SK-N-DZ (cell line): ENCODE data around the gene ZNF668.

Source experiments
- DNase-seq: peaks from one replicate; pipeline ENCODE4 v3.0.0-alpha.2; 2015; ENCODE audit warnings: low spot score

The ZNF668 gene

GRCh38 chr16:31081428-31082351 is 7.7 kb upstream of the ZNF668 start:
- DNase-seq, result no peak

DNA sequence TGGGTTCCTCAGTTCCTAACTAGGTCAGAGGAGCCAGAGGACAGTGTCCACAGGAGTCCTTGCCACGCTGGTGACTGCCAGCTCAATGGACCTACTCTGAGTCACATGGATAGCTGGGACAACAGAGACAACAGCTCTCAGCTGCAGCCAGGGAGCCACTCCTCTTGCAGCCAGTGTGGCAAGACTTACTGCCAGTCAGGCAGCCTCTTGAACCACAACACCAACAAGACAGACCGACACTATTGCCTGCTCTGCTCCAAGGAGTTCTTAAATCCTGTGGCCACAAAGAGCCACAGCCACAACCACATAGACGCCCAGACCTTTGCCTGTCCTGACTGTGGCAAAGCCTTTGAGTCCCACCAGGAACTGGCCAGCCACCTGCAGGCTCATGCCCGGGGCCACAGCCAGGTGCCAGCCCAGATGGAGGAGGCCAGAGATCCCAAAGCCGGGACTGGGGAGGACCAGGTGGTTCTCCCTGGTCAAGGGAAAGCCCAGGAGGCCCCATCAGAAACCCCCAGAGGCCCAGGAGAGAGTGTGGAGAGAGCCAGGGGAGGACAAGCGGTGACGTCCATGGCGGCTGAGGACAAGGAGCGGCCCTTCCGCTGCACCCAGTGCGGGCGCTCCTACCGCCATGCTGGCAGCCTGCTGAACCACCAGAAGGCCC is 6.8 kb upstream of the ZNF668 start:
- DNase-seq, result no peak

DNA sequence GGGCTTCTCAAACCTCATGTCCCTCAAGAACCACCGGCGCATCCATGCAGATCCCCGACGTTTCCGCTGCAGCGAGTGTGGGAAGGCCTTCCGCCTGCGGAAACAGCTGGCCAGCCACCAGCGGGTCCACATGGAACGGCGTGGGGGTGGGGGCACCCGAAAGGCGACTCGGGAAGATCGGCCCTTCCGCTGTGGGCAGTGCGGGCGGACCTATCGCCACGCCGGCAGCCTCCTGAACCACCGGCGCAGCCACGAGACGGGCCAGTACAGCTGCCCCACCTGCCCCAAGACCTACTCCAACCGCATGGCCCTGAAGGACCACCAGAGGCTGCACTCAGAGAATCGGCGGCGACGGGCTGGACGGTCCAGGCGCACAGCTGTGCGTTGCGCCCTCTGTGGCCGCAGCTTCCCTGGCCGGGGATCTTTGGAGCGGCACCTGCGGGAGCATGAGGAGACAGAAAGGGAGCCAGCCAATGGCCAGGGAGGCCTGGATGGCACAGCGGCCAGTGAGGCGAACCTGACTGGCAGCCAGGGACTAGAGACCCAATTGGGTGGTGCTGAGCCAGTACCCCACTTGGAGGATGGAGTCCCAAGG is 6.1 kb upstream of the ZNF668 start:
- no peak for DNase-seq

- no peak for DNase-seq
These were observed 5.4 kb upstream of the ZNF668 start for GRCh38 chr16:31079342-31079944.

DNA sequence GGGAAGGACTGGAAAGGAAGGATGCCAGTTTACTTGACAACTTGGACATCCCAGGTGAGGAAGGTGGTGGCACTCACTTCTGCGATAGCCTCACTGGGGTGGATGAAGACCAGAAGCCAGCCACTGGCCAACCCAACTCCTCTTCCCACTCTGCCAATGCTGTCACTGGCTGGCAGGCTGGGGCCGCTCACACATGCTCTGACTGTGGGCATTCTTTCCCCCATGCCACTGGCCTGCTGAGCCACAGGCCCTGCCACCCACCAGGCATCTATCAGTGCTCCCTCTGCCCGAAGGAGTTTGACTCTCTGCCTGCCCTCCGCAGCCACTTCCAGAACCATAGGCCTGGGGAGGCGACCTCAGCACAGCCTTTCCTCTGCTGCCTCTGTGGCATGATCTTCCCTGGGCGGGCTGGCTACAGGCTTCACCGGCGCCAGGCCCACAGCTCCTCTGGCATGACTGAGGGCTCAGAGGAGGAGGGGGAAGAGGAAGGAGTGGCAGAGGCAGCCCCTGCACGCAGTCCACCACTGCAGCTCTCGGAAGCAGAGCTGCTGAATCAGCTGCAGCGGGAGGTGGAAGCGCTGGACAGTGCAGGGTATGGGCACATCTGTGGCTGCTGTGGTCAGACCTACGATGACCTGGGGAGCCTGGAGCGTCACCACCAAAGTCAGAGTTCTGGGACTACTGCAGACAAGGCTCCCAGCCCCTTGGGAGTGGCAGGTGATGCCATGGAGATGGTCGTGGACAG is 4.7 kb upstream of the ZNF668 start:
- no peak for DNase-seq

DNA sequence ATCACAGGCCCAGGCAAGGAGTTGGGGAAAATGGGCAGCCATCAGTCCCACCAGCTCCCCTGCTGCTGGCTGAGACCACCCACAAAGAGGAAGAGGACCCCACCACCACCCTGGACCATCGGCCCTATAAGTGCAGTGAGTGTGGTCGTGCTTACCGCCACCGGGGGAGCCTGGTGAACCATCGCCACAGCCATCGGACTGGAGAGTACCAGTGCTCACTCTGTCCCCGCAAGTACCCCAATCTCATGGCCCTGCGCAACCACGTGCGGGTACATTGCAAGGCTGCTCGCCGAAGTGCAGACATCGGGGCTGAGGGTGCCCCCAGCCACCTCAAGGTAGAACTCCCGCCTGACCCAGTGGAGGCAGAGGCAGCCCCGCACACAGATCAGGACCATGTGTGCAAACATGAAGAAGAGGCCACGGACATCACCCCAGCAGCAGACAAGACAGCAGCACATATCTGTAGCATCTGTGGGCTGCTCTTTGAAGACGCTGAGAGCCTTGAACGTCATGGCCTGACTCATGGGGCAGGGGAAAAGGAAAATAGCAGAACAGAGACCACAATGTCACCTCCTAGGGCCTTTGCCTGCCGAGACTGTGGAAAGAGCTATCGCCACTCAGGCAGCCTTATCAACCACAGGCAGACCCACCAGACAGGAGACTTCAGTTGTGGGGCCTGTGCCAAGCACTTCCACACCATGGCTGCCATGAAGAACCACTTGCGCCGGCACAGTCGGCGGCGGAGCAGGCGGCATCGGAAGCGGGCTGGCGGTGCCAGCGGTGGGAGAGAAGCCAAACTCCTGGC is 3.8 kb upstream of the ZNF668 start:
- DNase-seq, result no peak

DNA sequence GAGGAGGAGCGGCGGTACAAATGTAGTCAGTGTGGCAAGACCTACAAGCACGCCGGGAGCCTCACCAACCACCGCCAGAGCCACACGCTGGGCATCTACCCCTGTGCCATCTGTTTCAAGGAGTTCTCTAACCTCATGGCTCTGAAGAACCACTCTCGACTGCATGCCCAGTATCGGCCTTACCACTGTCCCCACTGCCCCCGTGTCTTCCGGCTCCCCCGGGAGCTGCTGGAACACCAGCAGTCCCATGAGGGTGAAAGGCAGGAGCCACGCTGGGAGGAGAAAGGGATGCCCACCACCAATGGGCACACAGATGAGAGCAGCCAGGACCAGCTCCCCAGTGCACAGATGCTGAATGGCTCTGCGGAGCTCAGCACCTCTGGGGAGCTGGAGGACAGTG is 3.0 kb upstream of the ZNF668 start:
- DNase-seq, result no peak

DNA sequence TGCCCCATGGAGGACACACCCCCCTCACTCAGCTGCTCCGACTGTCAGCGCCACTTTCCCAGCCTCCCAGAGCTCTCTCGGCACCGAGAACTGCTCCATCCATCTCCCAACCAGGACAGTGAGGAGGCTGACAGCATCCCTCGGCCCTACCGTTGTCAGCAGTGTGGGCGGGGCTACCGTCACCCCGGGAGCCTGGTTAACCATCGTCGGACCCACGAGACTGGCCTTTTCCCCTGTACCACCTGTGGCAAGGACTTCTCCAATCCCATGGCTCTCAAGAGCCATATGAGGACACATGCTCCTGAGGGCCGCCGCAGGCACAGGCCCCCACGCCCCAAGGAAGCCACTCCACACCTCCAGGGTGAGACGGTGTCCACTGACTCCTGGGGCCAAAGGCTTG is 2.3 kb upstream of the ZNF668 start:
- no peak for DNase-seq

GRCh38 chr16:31074814-31075183 is 759 bp upstream of the ZNF668 start:
- no peak for DNase-seq

GRCh38 chr16:31073142-31073969 is 684 bp downstream of the ZNF668 start:
- DNase-seq, result peak; percentile 89

- DNase-seq, result peak; percentile 41
These were observed 1.4 kb downstream of the ZNF668 start for GRCh38 chr16:31072540-31073141.

GRCh38 chr16:31071861-31072260 is 2.2 kb downstream of the ZNF668 start:
- no peak for DNase-seq

DNA sequence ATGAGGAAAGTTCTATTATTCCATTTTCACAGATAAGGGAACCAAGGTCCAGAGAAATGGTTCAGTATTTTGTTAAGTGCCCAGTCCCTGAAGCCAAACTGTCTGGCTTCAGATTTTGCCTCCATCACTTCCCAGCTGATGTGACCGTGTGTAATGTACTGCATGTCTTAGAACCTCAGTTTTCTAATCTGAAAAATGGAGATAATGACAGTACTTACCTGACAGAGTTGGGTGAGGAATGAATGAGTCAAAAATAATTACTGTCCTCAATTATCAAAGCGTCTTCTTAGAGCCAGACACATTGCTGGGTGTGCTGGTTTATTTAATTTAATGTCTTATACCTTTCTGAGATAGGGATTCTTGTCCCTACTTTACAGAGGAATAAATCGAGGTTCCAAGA is 6.7 kb downstream of the ZNF668 start:
- no peak for DNase-seq

GRCh38 chr16:31064882-31065461 is 9.1 kb downstream of the ZNF668 start:
- no peak for DNase-seq

DNA sequence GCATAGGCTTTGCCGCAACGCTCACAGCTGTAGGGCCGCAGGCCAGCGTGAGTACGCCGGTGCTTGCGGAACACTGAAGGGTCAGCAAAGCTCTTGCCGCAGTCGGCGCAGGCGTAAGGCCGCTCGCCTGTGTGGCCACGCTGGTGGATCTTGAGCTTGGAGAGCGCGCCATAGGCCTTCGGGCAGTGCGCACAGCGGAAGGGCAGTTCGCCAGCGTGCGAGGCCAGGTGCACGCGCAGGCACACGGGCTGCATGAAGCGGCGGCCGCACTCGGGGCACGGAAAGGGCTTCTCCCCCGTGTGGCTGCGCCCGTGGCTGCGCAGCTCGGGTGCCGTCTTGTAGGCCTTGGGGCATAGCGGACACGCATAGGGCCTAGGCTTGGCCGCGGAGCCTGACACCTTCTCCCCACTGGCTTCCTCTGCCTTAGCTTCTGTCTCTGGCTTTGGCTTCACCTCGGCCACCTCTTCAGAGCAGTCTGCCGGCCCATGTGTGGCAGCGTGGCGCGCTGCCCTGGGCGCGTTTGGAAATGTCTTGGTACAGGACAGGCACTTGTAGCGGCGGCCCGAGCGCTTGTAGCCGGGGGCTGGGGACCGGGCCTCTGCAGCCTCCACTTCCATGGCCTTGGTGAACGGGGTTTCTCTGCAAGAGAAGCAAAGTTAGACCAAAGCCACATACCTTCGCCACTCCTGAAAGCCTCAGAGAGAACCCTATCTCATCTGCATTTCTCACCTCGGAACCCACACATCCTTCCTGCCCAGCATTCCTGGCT is 10.0 kb downstream of the ZNF668 start:
- DNase-seq, result no peak

DNA sequence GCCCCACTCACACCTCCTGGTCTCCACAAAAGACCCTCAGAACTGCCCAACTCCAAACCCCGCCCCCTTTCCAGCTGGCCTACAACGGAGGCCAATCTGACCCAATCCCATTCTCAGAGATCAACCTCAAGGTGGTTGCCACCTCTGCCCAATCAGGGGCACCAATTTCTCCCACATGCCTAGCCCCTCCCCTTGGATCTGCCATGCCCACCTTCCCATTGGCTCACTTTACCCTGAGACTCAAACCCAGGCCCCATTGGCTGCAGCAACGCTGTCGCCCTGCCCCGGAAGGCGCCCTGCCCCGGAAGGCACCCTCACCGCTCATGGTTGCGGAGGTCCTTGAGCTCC is 10.6 kb downstream of the ZNF668 start:
- no peak for DNase-seq

DNA sequence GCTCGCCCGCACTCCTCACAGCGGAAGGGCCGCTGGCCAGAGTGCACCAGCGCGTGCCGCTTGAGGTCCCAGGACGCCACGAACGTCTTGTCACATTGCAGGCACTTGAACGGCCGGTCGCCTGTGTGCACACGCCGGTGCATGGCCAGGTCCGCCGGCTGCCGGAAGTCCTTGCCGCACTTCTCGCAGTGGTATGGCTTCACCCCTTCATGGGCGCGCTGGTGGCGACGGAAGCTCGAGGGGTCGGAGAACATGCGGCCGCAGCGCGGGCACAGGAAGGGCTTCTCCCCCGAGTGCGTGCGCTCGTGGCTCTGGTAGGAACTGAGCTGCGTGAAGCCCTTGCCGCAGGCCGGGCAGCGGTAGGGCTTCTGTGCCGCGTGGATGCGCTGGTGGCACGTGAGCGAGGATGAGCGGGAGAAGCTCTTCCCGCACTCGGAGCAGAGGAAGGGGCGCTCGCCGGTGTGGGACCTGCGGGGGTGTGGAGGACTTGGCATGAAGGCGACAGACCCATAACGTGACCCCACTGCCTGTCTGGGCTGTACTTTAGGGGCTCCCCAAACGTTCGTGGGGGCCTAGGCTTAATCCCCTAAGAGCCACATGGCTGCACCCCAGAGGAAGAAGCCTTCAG is 12.1 kb downstream of the ZNF668 start:
- no peak for DNase-seq
